ENCODE data around the gene VENTX. TPM values are rescaled to one million over a fixed set of nuclear protein-coding genes. Genes with fewer than 3 reads are reported as not detected.

Gene VENTX
- total RNA-seq, 4 donors from 2014 or later: 0.13 to 1.3 (median 0.34) TPM

DNA sequence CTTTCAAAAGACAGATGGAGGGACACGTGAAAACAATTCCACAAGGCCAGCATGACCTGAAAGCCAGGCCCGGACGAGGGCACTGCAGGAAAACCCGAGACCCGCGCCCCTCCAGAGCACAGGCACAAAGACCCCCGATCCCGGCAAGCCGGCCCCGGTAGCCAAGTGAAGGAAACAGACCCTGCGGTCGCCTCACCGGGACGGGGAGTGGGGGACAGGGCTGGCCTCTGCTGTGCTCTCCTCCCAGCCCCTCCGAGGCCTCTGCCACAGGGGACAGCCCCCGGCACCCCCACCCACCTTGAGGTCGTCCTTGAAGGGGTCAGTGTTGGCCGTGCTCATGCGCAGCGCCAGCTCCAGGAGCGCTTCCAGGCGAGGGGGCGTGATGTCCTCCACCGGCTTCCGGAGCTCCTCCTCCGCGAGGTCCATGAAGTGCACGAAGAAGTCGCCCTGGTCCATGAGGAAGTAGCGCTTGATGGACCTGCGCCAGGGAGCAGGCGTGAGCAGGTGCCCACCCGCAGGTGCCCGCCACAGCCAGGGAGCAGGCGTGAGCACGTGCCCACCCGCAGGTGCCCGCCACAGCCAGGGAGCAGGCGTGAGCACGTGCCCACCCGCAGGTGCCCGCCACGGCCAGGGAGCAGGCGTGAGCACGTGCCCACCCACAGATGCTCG, 50.3 kb downstream of the VENTX start:
- H3K27me3 ChIP-seq: no peaks in the 10 kb centered on the region
- in situ Hi-C loops (cut with MboI; ENCODE audit: low sequenced_read_pairs in 4 of 4) (no loop called here), intact Hi-C loops (cut with DNase I; ENCODE audit: low total_unique reads) (no loop called here)
- no peak overlapping the region for H3K4me3 ChIP-seq
- H3K4me1 ChIP-seq: no peaks in the 10 kb centered on the region
- DNase-seq: no peak
- peaks cover 0 to 84% of the 10 kb centered on the region in 2 donors for H3K36me3 ChIP-seq
- TF ChIP-seq, protein P1, sequence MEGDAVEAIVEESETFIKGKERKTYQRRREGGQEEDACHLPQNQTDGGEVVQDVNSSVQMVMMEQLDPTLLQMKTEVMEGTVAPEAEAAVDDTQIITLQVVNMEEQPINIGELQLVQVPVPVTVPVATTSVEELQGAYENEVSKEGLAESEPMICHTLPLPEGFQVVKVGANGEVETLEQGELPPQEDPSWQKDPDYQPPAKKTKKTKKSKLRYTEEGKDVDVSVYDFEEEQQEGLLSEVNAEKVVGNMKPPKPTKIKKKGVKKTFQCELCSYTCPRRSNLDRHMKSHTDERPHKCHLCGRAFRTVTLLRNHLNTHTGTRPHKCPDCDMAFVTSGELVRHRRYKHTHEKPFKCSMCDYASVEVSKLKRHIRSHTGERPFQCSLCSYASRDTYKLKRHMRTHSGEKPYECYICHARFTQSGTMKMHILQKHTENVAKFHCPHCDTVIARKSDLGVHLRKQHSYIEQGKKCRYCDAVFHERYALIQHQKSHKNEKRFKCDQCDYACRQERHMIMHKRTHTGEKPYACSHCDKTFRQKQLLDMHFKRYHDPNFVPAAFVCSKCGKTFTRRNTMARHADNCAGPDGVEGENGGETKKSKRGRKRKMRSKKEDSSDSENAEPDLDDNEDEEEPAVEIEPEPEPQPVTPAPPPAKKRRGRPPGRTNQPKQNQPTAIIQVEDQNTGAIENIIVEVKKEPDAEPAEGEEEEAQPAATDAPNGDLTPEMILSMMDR (IDR thresholded peaks at IDR 0.05 in 4 of 5, conservative IDR thresholded peaks at IDR 0.05 in 1 of 5): no peak
- TF ChIP-seq POLR2A (IDR thresholded peaks at IDR 0.05): no peak
- H3K9me3 ChIP-seq: no peaks in the 10 kb centered on the region
- ATAC-seq: no peak
- no peak overlapping the region for H3K27ac ChIP-seq

DNA sequence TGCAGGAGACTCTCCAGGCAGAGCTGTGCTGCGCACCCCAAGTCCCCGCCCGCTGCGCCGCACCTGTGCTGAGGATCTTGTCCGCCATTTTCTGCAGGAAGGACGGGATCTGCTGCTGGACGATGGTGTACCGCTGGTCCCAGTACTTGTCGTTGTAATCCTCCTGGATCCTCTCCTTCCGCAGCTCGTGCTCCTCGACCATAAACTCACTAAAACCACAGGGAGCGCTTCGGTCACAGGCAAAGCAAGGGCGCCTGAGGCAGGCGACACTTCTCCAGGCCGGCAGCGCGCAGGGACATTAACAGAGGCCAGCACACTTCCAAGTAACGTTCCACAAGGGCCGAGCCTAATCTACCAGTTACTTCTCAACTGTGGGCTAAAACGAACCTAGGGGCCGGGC, 52.1 kb downstream of the VENTX start:
- no peak overlapping the region for H3K27ac ChIP-seq
- peaks cover 0 to 84% of the 10 kb centered on the region in 2 donors for H3K36me3 ChIP-seq
- no peaks in the 10 kb centered on the region for H3K9me3 ChIP-seq
- no peaks in the 10 kb centered on the region for H3K4me1 ChIP-seq
- no peak for ATAC-seq
- in situ Hi-C loops (cut with MboI; ENCODE audit: low sequenced_read_pairs in 4 of 4): no loop called here
- TF ChIP-seq, protein P1 (IDR thresholded peaks at IDR 0.05 in 4 of 5, conservative IDR thresholded peaks at IDR 0.05 in 1 of 5): no peak
- no peak for TF ChIP-seq POLR2A (IDR thresholded peaks at IDR 0.05)
- H3K4me3 ChIP-seq: no peak overlapping the region
- intact Hi-C loops (cut with DNase I; ENCODE audit: low total_unique reads): no loop called here
- DNase-seq: no peak
- H3K27me3 ChIP-seq: no peaks in the 10 kb centered on the region

MicroRNAs within 50 kb of the gene (microRNA counts, 767-probe panel; counts per million panel counts)
- microRNA hsa-miR-202-3p: 356 to 448 counts per million in 2 donors

Small RNA genes within 50 kb of the gene (microRNA-seq; reads per million reads assigned to microRNA genes)
- gene MIR202 (ENCODE audit: borderline replicate concordance in 2 of 2): 9.5 to 10.2 reads per million in 2 donors

Other genes starting within 250 kb of the VENTX start
- not detected for gene ADGRA1, start 149.9 kb upstream of the VENTX start, total RNA-seq
- gene KNDC1, start 77.6 kb upstream of the VENTX start, total RNA-seq: under 1 TPM in 2 of 4 donors, not detected in 2; 0.04 to 0.13 TPM
- not detected for gene UTF1, start 7.6 kb upstream of the VENTX start, total RNA-seq
- 1 to 10 TPM in 3 of 4 donors, under 1 TPM in 1; 0.90 to 2.1 (median 1.2) TPM for gene ADAM8, start 39.0 kb downstream of the VENTX start, total RNA-seq
- gene TUBGCP2, start 71.0 kb downstream of the VENTX start, total RNA-seq: 10 to 100 TPM; 21.5 to 43.8 (median 36.5) TPM
- 10 to 100 TPM; 25.0 to 49.5 (median 41.9) TPM for gene ZNF511, start 71.1 kb downstream of the VENTX start, total RNA-seq
- gene CALY, start 99.0 kb downstream of the VENTX start, total RNA-seq: not detected
- gene PRAP1, start 109.5 kb downstream of the VENTX start, total RNA-seq: 1 to 10 TPM in 2 of 4 donors, under 1 TPM in 1, not detected in 1; 0.59 to 1.4 (median 1.1) TPM
- 1 to 10 TPM; 3.2 to 8.9 (median 5.6) TPM for gene FUOM, start 120.2 kb downstream of the VENTX start, total RNA-seq
- 100 to 1,000 TPM in 3 of 4 donors, 10 to 100 TPM in 1; 96.7 to 123 (median 106) TPM for gene ECHS1, start 135.5 kb downstream of the VENTX start, total RNA-seq
- gene PAOX, start 141.4 kb downstream of the VENTX start, total RNA-seq: 1 to 10 TPM; 4.9 to 7.7 (median 6.7) TPM
- gene MTG1, start 156.3 kb downstream of the VENTX start, total RNA-seq: 10 to 100 TPM; 12.2 to 23.9 (median 14.1) TPM
- gene SPRN, start 186.8 kb downstream of the VENTX start, total RNA-seq: not detected
- gene SCART1, start 216.1 kb downstream of the VENTX start, total RNA-seq: 1 to 10 TPM in 2 of 4 donors, under 1 TPM in 2; 0.11 to 1.4 (median 0.71) TPM

All from gastrocnemius medialis (tissue), 4 donors.